Lower leg skin (tissue), 3 donors: ENCODE measurements around the gene FZR1.

Experiments
- POLR2A ChIP-seq, 2 donors: fragments of 450-650 bp; IDR thresholded peaks; one replicate each; pipeline ENCODE4 v1.6.1; 2016 to 2017; ENCODE audit warnings: antibody characterized with exemption in 2 of 2, mild to moderate bottlenecking in 1 of 2, moderate library complexity in 1 of 2
- TF ChIP-seq, protein P1 (sequence below), 3 donors: fragments of 450-650 bp; IDR thresholded peaks; one replicate each; pipeline ENCODE4 v1.5.1; 2016; ENCODE audit warnings: antibody characterized with exemption in 3 of 3, mild to moderate bottlenecking in 3 of 3, moderate library complexity in 2 of 3

DNA sequence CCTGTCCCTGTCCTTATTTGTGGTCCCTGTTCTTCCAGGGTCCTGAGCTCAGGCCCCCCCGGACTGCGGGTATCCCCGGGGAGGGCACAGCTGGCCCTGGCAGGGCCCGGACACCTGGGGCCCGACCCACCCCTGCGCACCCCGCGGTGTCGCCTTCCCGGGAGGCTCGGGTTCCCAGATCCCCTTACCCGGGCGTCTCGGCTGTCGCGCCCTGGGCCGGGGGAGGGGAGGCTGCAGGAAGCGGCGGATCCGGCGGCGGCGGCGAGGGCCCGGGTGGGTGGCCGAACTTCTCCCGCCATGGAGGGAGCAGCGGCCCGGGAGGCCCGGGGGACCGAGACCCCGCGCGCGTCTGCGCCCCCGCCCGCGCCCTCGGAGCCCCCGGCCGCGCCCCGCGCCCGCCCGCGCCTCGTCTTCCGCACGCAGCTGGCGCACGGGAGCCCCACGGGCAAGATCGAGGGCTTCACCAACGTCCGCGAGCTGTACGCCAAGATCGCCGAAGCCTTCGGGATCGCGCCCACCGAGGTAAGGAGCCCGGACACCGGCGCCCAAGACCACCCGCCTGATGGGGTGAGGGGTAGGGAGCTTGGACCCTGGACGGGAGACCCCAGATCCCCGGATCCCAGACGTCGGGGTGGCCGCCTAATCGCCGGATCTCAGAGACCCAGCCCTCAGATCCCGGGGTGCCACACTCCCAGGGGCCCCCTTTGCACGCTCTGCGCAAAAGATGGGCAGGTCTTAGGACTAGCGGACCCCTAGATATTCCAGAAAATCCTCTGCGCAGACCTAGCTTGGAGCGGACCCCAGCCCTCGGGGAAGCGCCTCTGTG lies 79.4 kb downstream of the FZR1 start, which contains the start of gene GIPC3:
- TF ChIP-seq, protein P1, sequence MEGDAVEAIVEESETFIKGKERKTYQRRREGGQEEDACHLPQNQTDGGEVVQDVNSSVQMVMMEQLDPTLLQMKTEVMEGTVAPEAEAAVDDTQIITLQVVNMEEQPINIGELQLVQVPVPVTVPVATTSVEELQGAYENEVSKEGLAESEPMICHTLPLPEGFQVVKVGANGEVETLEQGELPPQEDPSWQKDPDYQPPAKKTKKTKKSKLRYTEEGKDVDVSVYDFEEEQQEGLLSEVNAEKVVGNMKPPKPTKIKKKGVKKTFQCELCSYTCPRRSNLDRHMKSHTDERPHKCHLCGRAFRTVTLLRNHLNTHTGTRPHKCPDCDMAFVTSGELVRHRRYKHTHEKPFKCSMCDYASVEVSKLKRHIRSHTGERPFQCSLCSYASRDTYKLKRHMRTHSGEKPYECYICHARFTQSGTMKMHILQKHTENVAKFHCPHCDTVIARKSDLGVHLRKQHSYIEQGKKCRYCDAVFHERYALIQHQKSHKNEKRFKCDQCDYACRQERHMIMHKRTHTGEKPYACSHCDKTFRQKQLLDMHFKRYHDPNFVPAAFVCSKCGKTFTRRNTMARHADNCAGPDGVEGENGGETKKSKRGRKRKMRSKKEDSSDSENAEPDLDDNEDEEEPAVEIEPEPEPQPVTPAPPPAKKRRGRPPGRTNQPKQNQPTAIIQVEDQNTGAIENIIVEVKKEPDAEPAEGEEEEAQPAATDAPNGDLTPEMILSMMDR (IDR thresholded peaks at IDR 0.05), result no peak
- no peak for TF ChIP-seq POLR2A (IDR thresholded peaks at IDR 0.05)
